A673 (cell line): Measurements from ENCODE around the gene TMEM233. TPM values are rescaled to one million over a fixed set of nuclear protein-coding genes. Genes with fewer than 3 reads are reported as not detected.

Experiments
- BruUV-seq: library from RNA; stranded (reverse); fragments of 400-500 nt; replicated peaks from 2 replicates; lab custom pipeline; 2021; lab: Mats Ljungman, UMichigan
- CTCF ChIA-PET: fragments of 300-600 bp; sonication (Branson Sonifier 250); formaldehyde crosslinking; loops from one replicate; lab custom pipeline; 2022; ENCODE audit warnings: antibody characterized with exemption; lab: Charles Lee
- POLR2A ChIA-PET: fragments of 300-600 bp; sonication (Branson Sonifier 250); formaldehyde crosslinking; loops from one replicate; lab custom pipeline; 2022; ENCODE audit warnings: antibody characterized with exemption; ENCODE audit not compliant: low non-redundant PET; lab: Charles Lee
- DNase-seq: peaks from one replicate; pipeline ENCODE4 v3.0.0-alpha.2; 2015; ENCODE audit warnings: low spot score
- H3K27ac ChIP-seq: fragments of 200-600 bp; sonication (generic); 2 replicates; pipeline ENCODE4 v1.5.1; 2016; ENCODE audit warnings: mixed run types, low read depth, mild to moderate bottlenecking, mixed read lengths, antibody characterized with exemption, low read length; ENCODE audit not compliant: poor library complexity, severe bottlenecking
- H3K27me3 ChIP-seq: fragments of 200-600 bp; sonication (generic); replicated peaks from 2 replicates; pipeline ENCODE4 v1.6.1; 2017; ENCODE audit warnings: mixed run types, low read depth, mild to moderate bottlenecking, mixed read lengths, antibody characterized with exemption, low read length; ENCODE audit not compliant: insufficient read depth, poor library complexity
- H3K36me3 ChIP-seq: fragments of 200-600 bp; sonication (generic); 2 replicates; pipeline ENCODE4 v1.6.1; 2016; ENCODE audit warnings: mixed run types, mild to moderate bottlenecking, mixed read lengths, antibody characterized with exemption, low read length; ENCODE audit not compliant: insufficient read depth, poor library complexity, severe bottlenecking
- H3K4me1 ChIP-seq: fragments of 200-600 bp; sonication (generic); 2 replicates; pipeline ENCODE4 v1.6.1; 2017; ENCODE audit warnings: mixed run types, mild to moderate bottlenecking, mixed read lengths, antibody characterized with exemption, low read length; ENCODE audit not compliant: insufficient read depth, poor library complexity, severe bottlenecking
- H3K4me3 ChIP-seq: fragments of 200-600 bp; sonication (generic); 2 replicates; pipeline ENCODE4 v1.5.1; 2016; ENCODE audit warnings: low read depth, mixed run types, mild to moderate bottlenecking, mixed read lengths, low read length; ENCODE audit not compliant: poor library complexity, severe bottlenecking
- H3K9me3 ChIP-seq: fragments of 200-600 bp; sonication (generic); 2 replicates; pipeline ENCODE4 v1.6.1; 2016; ENCODE audit warnings: mixed run types, low read depth, mild to moderate bottlenecking, mixed read lengths, antibody characterized with exemption, low read length; ENCODE audit not compliant: poor library complexity, severe bottlenecking
- EZH2 ChIP-seq: fragments of 200-600 bp; sonication (generic); IDR thresholded peaks from 2 replicates; pipeline ENCODE4 v1.6.1; 2017; ENCODE audit warnings: borderline replicate concordance, low read depth, mild to moderate bottlenecking, mixed read lengths, antibody characterized with exemption, low read length; ENCODE audit not compliant: poor library complexity, severe bottlenecking
- intact Hi-C: fragments of 100-400 bp; cut with micrococcal nuclease; formaldehyde crosslinking; loops from one replicate; pipeline ENCODE4 v1.10.0; 2022; ENCODE audit not compliant: unreplicated experiment
- total RNA-seq: library from RNA; stranded (reverse); gene quantifications from 2 replicates; pipeline ENCODE4 v1.2.3, GENCODE V29; 2021
- TF ChIP-seq, protein P1 (sequence below): fragments of 300-800, 200-600 bp; sonication (generic); conservative IDR thresholded peaks from 2 replicates; pipeline ENCODE4 v1.5.1; 2017; ENCODE audit warnings: low read depth, mild to moderate bottlenecking, antibody characterized with exemption, low read length, moderate library complexity, mixed read lengths

Gene TMEM233
- total RNA-seq, 1 experiment from 2014 or later, result 10.7 TPM

DNA sequence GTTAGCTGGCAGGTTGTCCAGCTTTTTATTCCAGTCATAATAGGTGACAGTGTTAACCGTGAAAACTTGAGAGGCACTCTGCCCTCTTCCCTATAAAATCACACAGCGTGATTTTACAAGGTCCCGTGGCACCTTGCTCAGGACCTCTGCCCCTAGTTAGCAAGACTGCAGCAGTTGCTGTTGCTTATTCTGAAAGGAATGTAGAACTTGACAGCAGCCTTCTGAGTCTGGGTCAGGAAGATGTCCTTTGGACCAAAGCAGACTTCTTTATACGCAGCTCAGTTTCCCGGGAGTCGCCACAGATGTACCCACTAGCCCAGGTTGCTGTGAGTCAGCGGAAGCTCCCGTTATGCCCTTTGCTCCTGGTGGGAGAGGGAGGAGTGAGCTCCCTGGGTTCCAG, 87.5 kb downstream of the TMEM233 start:
- H3K36me3 ChIP-seq, result peaks cover 34% of the 10 kb centered on the region
- no peak for DNase-seq
- intact Hi-C loops, result no loop called here
- TSS peak; percentile 20 for BruUV-seq
- no peaks in the 10 kb centered on the region for H3K27me3 ChIP-seq
- TF ChIP-seq, protein P1, sequence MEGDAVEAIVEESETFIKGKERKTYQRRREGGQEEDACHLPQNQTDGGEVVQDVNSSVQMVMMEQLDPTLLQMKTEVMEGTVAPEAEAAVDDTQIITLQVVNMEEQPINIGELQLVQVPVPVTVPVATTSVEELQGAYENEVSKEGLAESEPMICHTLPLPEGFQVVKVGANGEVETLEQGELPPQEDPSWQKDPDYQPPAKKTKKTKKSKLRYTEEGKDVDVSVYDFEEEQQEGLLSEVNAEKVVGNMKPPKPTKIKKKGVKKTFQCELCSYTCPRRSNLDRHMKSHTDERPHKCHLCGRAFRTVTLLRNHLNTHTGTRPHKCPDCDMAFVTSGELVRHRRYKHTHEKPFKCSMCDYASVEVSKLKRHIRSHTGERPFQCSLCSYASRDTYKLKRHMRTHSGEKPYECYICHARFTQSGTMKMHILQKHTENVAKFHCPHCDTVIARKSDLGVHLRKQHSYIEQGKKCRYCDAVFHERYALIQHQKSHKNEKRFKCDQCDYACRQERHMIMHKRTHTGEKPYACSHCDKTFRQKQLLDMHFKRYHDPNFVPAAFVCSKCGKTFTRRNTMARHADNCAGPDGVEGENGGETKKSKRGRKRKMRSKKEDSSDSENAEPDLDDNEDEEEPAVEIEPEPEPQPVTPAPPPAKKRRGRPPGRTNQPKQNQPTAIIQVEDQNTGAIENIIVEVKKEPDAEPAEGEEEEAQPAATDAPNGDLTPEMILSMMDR, result no peak
- no peak for TF ChIP-seq EZH2
- H3K4me1 ChIP-seq, result no peaks in the 10 kb centered on the region
- POLR2A ChIA-PET, result no interaction called here
- CTCF ChIA-PET, result no interaction called here
- no peaks in the 10 kb centered on the region for H3K9me3 ChIP-seq
- no peak overlapping the region for H3K27ac ChIP-seq
- H3K4me3 ChIP-seq, result no peak overlapping the region

DNA sequence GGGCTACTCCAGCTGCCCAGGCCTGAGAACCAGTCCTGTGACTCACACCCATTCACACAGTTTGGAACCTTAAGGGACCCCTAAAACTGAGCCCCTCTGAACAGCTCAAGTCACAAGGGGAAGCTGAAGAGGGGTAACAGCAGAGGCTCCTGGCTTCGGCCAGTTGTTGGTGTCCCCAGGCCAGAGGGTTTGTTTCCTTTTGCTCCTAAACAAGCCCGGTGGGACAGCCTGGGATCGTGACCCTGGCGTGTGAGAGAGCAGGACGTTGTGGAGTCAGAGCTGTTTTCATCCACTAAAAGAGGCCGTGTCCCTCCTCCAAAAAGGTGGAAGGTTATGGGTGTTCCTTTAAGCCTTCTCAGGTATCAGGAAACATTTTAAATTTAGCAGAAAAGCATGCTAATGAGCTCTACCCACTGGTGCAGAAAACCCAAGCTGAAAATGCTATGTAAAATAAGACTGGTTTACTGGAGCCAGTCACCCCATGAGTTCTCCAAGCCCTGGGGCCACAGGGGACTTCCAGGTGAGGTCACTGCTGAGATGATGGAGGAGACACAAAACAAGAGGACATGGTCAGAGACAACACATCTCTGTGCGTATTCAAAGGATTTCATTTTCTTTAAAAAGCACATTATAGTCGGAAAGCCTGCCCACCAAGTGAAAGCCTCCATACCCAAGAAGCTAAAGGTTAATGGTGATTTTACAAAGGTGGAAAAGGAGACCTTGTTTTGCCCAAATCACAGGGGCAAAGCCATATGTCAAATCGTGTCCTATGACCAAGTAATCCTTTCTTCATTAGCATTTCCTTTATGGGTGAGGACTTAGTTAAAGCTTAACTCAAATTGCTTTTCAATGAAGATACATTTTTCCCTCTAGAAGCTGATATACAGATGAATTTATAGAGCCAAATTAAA, 88.4 kb downstream of the TMEM233 start:
- TF ChIP-seq, protein P1, result no peak
- no peak for TF ChIP-seq EZH2
- no peak for DNase-seq
- ChIA-PET CTCF (no interaction called here), POLR2A (no interaction called here)
- Histone ChIP-seq H3K4me1 (no peaks in the 10 kb centered on the region), H3K4me3 (no peak overlapping the region), H3K27ac (peak overlapping the region; percentile 22), H3K27me3 (no peaks in the 10 kb centered on the region), H3K36me3 (peaks cover 28% of the 10 kb centered on the region), H3K9me3 (no peaks in the 10 kb centered on the region)
- no TSS peak for BruUV-seq
- intact Hi-C loops, result no loop called here

DNA sequence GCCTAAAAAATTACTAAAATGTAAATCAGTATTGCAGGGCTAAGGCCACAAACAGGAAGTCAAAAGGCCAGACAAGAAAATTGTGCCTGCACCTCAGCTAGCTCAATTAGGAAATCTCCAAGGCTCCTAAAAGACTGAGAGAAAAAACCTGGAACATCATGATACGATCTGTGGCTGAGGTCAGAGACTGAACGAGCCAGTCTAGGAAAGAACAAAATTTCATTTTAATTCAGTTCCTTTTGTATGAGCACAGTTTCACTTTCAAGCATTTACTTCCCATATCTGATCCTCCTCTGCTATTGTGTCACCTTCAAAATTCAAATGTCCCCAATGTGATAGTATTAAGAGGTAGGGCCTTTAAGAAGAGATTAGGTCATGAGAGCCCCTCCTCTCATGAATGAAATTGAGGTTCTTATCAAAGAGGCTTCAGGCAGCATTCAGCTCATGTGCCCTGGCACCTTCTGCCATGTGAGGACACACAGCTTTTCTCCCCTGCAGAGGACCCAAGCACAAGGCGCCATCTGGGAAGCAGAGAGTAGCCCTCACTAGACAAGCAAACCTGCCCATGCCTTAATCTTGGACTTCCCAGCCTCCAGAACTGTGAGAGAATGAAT, 89.2 kb downstream of the TMEM233 start:
- no TSS peak for BruUV-seq
- intact Hi-C loops, result no loop called here
- H3K9me3 ChIP-seq, result no peaks in the 10 kb centered on the region
- CTCF ChIA-PET, result no interaction called here
- H3K36me3 ChIP-seq, result peaks cover 31% of the 10 kb centered on the region
- no peak for DNase-seq
- no peaks in the 10 kb centered on the region for H3K27me3 ChIP-seq
- H3K27ac ChIP-seq, result peak overlapping the region; percentile 22
- no peaks in the 10 kb centered on the region for H3K4me1 ChIP-seq
- POLR2A ChIA-PET, result no interaction called here
- no peak overlapping the region for H3K4me3 ChIP-seq
- TF ChIP-seq, protein P1, result no peak
- TF ChIP-seq EZH2, result no peak
